Sigmoid colon (tissue), 7 donors: ENCODE results near the gene ITPR2. TPM values are rescaled to one million over a fixed set of nuclear protein-coding genes. Genes with fewer than 3 reads are reported as not detected.
A peak's percentile ranks its signal among the peaks of the same experiment; 100 is the strongest.

Experiments
- DNase-seq: peaks from one replicate; pipeline ENCODE4 v3.0.0-alpha.2; 2019
- H3K27ac ChIP-seq, 4 donors: fragments of 200-600 bp; sonication (generic); one replicate each; pipeline ENCODE4 v1.5.1; 2016 to 2019; ENCODE audit warnings: mild to moderate bottlenecking in 1 of 4
- H3K27me3 ChIP-seq, 3 donors: fragments of 200-600 bp; sonication (generic); one replicate each; pipeline ENCODE4 v1.5.1; 2019; ENCODE audit warnings: mild to moderate bottlenecking in 1 of 3
- H3K36me3 ChIP-seq, 4 donors: fragments of 200-600 bp; sonication (generic); one replicate each; pipeline ENCODE4 v1.5.1; 2016 to 2019
- H3K4me1 ChIP-seq, 4 donors: fragments of 200-600 bp; sonication (generic); one replicate each; pipeline ENCODE4 v1.5.1; 2017 to 2019
- H3K4me3 ChIP-seq, 4 donors: fragments of 200-600 bp; sonication (generic); one replicate each; pipeline ENCODE4 v1.5.1; 2017 to 2019; ENCODE audit warnings: mild to moderate bottlenecking in 2 of 4, moderate library complexity in 1 of 4
- H3K9me3 ChIP-seq, 4 donors: fragments of 200-600 bp in 3 of 4; sonication (generic) in 3 of 4; one replicate each; pipeline versions ENCODE4 v1.5.1 to v1.6.1; 2013 to 2019
- CTCF ChIP-seq, 4 experiments: fragments of 450-650 bp in 3 of 4; fragments of 200-600 bp in 1 of 4; IDR thresholded peaks; one replicate each; pipeline ENCODE4 v1.5.1; 2016 to 2019; ENCODE audit warnings: antibody characterized with exemption in 4 of 4, mild to moderate bottlenecking in 3 of 4, moderate library complexity in 2 of 4
- EP300 ChIP-seq, 4 donors: sonication (generic); formaldehyde crosslinking; IDR thresholded peaks; one replicate each; pipeline ENCODE4 v1.6.1; 2017; ENCODE audit warnings: antibody characterized with exemption in 4 of 4
- POLR2A ChIP-seq, 2 donors: fragments of 450-650 bp; IDR thresholded peaks; one replicate each; pipeline ENCODE4 v1.6.1; 2016; ENCODE audit warnings: antibody characterized with exemption in 2 of 2, mild to moderate bottlenecking in 2 of 2, moderate library complexity in 2 of 2
- POLR2AphosphoS5 ChIP-seq, 4 donors: sonication (generic); formaldehyde crosslinking; IDR thresholded peaks; one replicate each; pipeline ENCODE4 v1.6.1; 2017; ENCODE audit warnings: antibody characterized with exemption in 4 of 4
- WGBS, 2 donors: extraction: QIAGEN DNeasy Blood & Tissue Kit; methylation state at CpG; one replicate each; pipeline ENCODE4 v1.1.7; 2013; 5-methylcytosine and 5-hydroxymethylcytosine counted together
- intact Hi-C: fragments of 100-400 bp; cut with DNase I; formaldehyde crosslinking; loops from one replicate; pipeline ENCODE4 v1.15.1; 2023
- polyA plus RNA-seq, 3 donors: library from polyadenylated mRNA; stranded (reverse); fragments of 200-250 nt; gene quantifications; one replicate each; pipeline ENCODE4 v1.2.3, GENCODE V29; 2013
- total RNA-seq, 4 donors: library from RNA; depleted of rRNA; stranded (reverse); fragments of >200 nt; gene quantifications; one replicate each; pipeline ENCODE4 v1.1.0, GENCODE V29; 2016
- donor health status: healthy with polysubstance abuse.
- donor health status: Bipolar disorder and iron deficiency.
- donor health status: healthy.

The ITPR2 gene
- total and polyA plus RNA-seq, 7 donors: 1.4 to 78.1 (median 58.9) TPM

DNA sequence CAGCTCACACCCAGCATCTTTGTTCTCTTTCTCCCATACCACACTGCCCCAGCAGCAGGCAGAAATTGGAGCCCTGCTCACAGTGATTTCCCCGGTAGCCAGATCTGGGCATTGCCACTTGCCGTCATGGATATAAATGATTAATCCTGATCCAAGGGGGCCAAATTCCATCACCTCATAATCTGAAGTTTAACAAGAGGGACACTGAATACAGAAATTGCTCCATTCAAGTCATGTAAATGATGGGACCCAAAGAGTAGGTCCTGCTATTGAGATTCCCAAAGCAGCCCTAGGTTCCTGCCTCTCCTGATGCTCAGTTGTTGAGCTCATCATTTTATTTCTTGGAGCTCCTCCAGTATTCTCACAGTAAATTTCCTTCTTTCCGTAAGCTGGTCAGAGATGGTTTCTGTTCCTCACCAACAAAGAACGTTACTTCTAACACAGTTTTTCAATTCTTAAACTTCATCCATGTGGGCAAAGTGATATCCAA, 11.7 kb downstream of the ITPR2 start:
- WGBS, 2 donors: 76 to 85% methylated on average over 4 of the region's 4 CpGs
- DNase-seq: no peak
- Histone ChIP-seq H3K27ac (peak overlapping the region; percentile 5 to 75 (median 65)), H3K27me3 (no peaks in the 10 kb centered on the region), H3K36me3 (no peaks in the 10 kb centered on the region), H3K4me1 (peaks cover 0 to 34% (median 18%) of the 10 kb centered on the region in 4 donors), H3K9me3 (no peaks in the 10 kb centered on the region), H3K4me3 (peak overlapping the region in 3 of 4 donors; percentile 5 to 21 (median 18))
- TF ChIP-seq POLR2A (IDR thresholded peaks at IDR 0.05): no peak
- intact Hi-C loops: no loop called here

GRCh38 chr12:26818636-26819035, 14.4 kb downstream of the ITPR2 start:
- H3K4me3 ChIP-seq: no peak overlapping the region
- H3K9me3 ChIP-seq: no peaks in the 10 kb centered on the region
- no peaks in the 10 kb centered on the region for H3K27me3 ChIP-seq
- intact Hi-C loops: no loop called here
- DNase-seq: no peak
- WGBS, 2 donors: 93 to 94% methylated on average over 2 of the region's 2 CpGs
- no peaks in the 10 kb centered on the region for H3K36me3 ChIP-seq
- H3K4me1 ChIP-seq: peaks cover 0 to 34% (median 14%) of the 10 kb centered on the region in 4 donors
- TF ChIP-seq EP300 (IDR thresholded peaks at IDR 0.05) (no peak), CTCF (IDR thresholded peaks at IDR 0.05) (no peak), POLR2AphosphoS5 (IDR thresholded peaks at IDR 0.05) (no peak), POLR2A (IDR thresholded peaks at IDR 0.05) (no peak)
- no peak overlapping the region for H3K27ac ChIP-seq

DNA sequence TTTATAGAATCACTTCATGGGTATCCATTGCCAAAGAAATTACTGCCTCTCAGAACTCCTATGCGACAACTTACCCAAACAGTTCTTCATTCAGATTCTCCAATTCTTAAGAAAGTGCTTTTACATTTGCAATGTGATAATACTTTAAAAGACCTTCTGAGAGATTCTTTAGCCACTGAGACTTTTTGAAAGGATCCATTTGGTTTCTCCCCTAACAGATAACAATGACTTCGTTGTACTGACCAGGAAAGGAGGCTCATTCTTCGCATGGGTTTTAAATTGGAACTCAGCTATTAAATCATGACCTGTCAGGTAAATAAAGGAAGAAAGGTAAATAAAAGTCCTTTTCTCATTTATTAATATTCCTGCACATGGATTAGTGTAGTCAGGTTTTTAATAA, 14.8 kb downstream of the ITPR2 start:
- intact Hi-C loops: no loop called here
- Histone ChIP-seq H3K27me3 (no peaks in the 10 kb centered on the region), H3K36me3 (no peaks in the 10 kb centered on the region), H3K27ac (no peak overlapping the region), H3K9me3 (no peaks in the 10 kb centered on the region), H3K4me1 (peaks cover 0 to 34% (median 14%) of the 10 kb centered on the region in 4 donors), H3K4me3 (no peak overlapping the region)
- 90 to 92% methylated on average over 3 of the region's 3 CpGs for WGBS, 2 donors
- DNase-seq: no peak
- no peak for TF ChIP-seq POLR2A (IDR thresholded peaks at IDR 0.05)
- no peak for TF ChIP-seq CTCF (IDR thresholded peaks at IDR 0.05)
- TF ChIP-seq EP300 (IDR thresholded peaks at IDR 0.05): no peak
- no peak for TF ChIP-seq POLR2AphosphoS5 (IDR thresholded peaks at IDR 0.05)

- H3K27me3 ChIP-seq: no peaks in the 10 kb centered on the region
- intact Hi-C loops: no loop called here
Measured at GRCh38 chr12:26817183-26817591, 15.8 kb downstream of the ITPR2 start.

DNA sequence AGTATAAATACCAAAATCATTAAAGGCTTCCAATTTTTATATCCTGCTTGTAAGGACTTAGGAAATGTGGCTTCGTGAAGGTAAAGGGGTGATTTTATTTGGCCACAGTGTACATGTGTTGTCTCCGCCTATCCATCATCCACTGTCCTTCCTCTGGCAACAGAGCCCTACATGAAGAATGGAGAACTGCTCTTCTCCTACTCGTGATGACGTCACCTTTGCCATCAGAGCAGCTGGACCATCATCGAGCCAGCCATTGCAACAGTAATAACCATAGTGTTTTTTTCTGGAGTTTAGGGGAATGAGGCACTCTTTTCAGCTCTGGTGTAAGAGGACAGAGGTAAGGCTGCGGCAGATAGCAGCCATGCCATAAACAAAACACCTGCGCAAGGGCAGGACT, 19.2 kb downstream of the ITPR2 start:
- 86 to 93% methylated on average over 7 of the region's 7 CpGs for WGBS, 2 donors
- H3K9me3 ChIP-seq: no peaks in the 10 kb centered on the region
- TF ChIP-seq EP300 (IDR thresholded peaks at IDR 0.05) (no peak), POLR2A (IDR thresholded peaks at IDR 0.05) (no peak), POLR2AphosphoS5 (IDR thresholded peaks at IDR 0.05) (no peak), CTCF (IDR thresholded peaks at IDR 0.05) (no peak)
- intact Hi-C loops: no loop called here
- no peak overlapping the region for H3K27ac ChIP-seq
- no peaks in the 10 kb centered on the region for H3K36me3 ChIP-seq
- H3K27me3 ChIP-seq: no peaks in the 10 kb centered on the region
- no peak overlapping the region for H3K4me3 ChIP-seq
- H3K4me1 ChIP-seq: peaks cover 0 to 31% (median 18%) of the 10 kb centered on the region in 4 donors
- DNase-seq: no peak

More at GRCh38 chr12:26817183-26817591, 15.8 kb downstream of the ITPR2 start:
- DNase-seq: no peak
- TF ChIP-seq EP300 (IDR thresholded peaks at IDR 0.05) (no peak), POLR2AphosphoS5 (IDR thresholded peaks at IDR 0.05) (no peak)
- Histone ChIP-seq H3K36me3 (no peaks in the 10 kb centered on the region), H3K27ac (peak overlapping the region in 1 of 4 donors; percentile 48), H3K4me3 (no peak overlapping the region), H3K9me3 (no peaks in the 10 kb centered on the region), H3K4me1 (peaks cover 0 to 29% (median 9%) of the 10 kb centered on the region in 4 donors)
- WGBS, 2 donors: 49 to 61% methylated on average over 4 of the region's 4 CpGs

- Histone ChIP-seq H3K9me3 (no peaks in the 10 kb centered on the region), H3K27ac (peak overlapping the region; percentile 20 to 67 (median 64)), H3K36me3 (no peaks in the 10 kb centered on the region), H3K4me3 (no peak overlapping the region), H3K4me1 (peaks cover 0 to 22% (median 16%) of the 10 kb centered on the region in 4 donors), H3K27me3 (no peaks in the 10 kb centered on the region)
- DNase-seq: peak; percentile 73
- intact Hi-C loops: no loop called here
- WGBS, 2 donors: 38 to 56% methylated on average over 4 of the region's 4 CpGs
- TF ChIP-seq EP300 (IDR thresholded peaks at IDR 0.05): no peak
Measured at GRCh38 chr12:26810330-26810729, 22.7 kb downstream of the ITPR2 start.
